Memory B cell (primary cell): ENCODE measurements around the gene S100A5.

Experiments
- ATAC-seq: fragments of 150-1000 bp; cut with Tn5 transposase; 2 replicates; pipeline ENCODE4 v1.10.0; 2021; ENCODE audit warnings: low read depth, mild to moderate bottlenecking, moderate library complexity
- DNase-seq, 2 donors: peaks; one replicate each; pipeline ENCODE4 v3.0.0; 2022; ENCODE audit warnings: low spot score in 2 of 2
- H3K27ac Mint-ChIP-seq: one replicate; pipeline ENCODE4 v1.8.0; 2022; ENCODE audit warnings: mild to moderate bottlenecking, moderate library complexity, mixed read lengths
- H3K27me3 Mint-ChIP-seq: one replicate; pipeline ENCODE4 v1.8.0; 2022; ENCODE audit warnings: mixed read lengths
- H3K36me3 Mint-ChIP-seq: one replicate; pipeline ENCODE4 v1.8.0; 2022; ENCODE audit warnings: mild to moderate bottlenecking, mixed read lengths
- H3K4me1 Mint-ChIP-seq: one replicate; pipeline ENCODE4 v1.8.0; 2022; ENCODE audit warnings: mixed read lengths
- H3K4me3 Mint-ChIP-seq: one replicate; pipeline ENCODE4 v1.8.0; 2022; ENCODE audit warnings: mild to moderate bottlenecking, moderate library complexity, mixed read lengths
- H3K9me3 Mint-ChIP-seq: one replicate; pipeline ENCODE4 v1.8.0; 2022; ENCODE audit warnings: mixed read lengths

S100A5 gene

GRCh38 chr1:153560771-153561465 is 20.2 kb upstream of the S100A5 start:
- Mint-ChIP-seq H3K36me3 (no peaks in the 10 kb centered on the region), H3K4me3 (no peak overlapping the region), H3K9me3 (no peaks in the 10 kb centered on the region), H3K27ac (no peak overlapping the region), H3K27me3 (no peaks in the 10 kb centered on the region), H3K4me1 (peaks cover 7% of the 10 kb centered on the region)
- DNase-seq (no peak), ATAC-seq (no peak)

- H3K36me3 Mint-ChIP-seq = no peaks in the 10 kb centered on the region
- no peaks in the 10 kb centered on the region for H3K9me3 Mint-ChIP-seq
- DNase-seq (no peak), ATAC-seq (no peak)
- peaks cover 3% of the 10 kb centered on the region for H3K4me1 Mint-ChIP-seq
- no peak overlapping the region for H3K4me3 Mint-ChIP-seq
- no peaks in the 10 kb centered on the region for H3K27me3 Mint-ChIP-seq
- no peak overlapping the region for H3K27ac Mint-ChIP-seq
Observed at GRCh38 chr1:153560241-153560640, 19.5 kb upstream of the S100A5 start.

- Mint-ChIP-seq H3K27ac (no peak overlapping the region), H3K9me3 (no peaks in the 10 kb centered on the region), H3K4me1 (peaks cover 3% of the 10 kb centered on the region), H3K27me3 (no peaks in the 10 kb centered on the region), H3K4me3 (no peak overlapping the region), H3K36me3 (no peaks in the 10 kb centered on the region)
- no peak for DNase-seq
- no peak for ATAC-seq
Observed at GRCh38 chr1:153557877-153558276, 17.1 kb upstream of the S100A5 start.

- no peaks in the 10 kb centered on the region for H3K36me3 Mint-ChIP-seq
- ATAC-seq (no peak), DNase-seq (no peak)
- H3K27ac Mint-ChIP-seq = no peak overlapping the region
- no peaks in the 10 kb centered on the region for H3K9me3 Mint-ChIP-seq
- H3K4me3 Mint-ChIP-seq = no peak overlapping the region
- H3K4me1 Mint-ChIP-seq = peaks cover 3% of the 10 kb centered on the region
- H3K27me3 Mint-ChIP-seq = no peaks in the 10 kb centered on the region
Observed at GRCh38 chr1:153556348-153556747, 15.6 kb upstream of the S100A5 start.

- Mint-ChIP-seq H3K4me1 (peaks cover 3% of the 10 kb centered on the region), H3K9me3 (no peaks in the 10 kb centered on the region), H3K36me3 (no peaks in the 10 kb centered on the region), H3K27ac (no peak overlapping the region), H3K27me3 (peaks cover 2% of the 10 kb centered on the region), H3K4me3 (no peak overlapping the region)
- ATAC-seq (no peak), DNase-seq (no peak)
Observed at GRCh38 chr1:153553830-153554541, 13.3 kb upstream of the S100A5 start.

GRCh38 chr1:153553096-153553495 is 12.4 kb upstream of the S100A5 start:
- no peak overlapping the region for H3K4me3 Mint-ChIP-seq
- peaks cover 2% of the 10 kb centered on the region for H3K27me3 Mint-ChIP-seq
- H3K9me3 Mint-ChIP-seq = no peaks in the 10 kb centered on the region
- H3K4me1 Mint-ChIP-seq = peaks cover 3% of the 10 kb centered on the region
- H3K36me3 Mint-ChIP-seq = no peaks in the 10 kb centered on the region
- ATAC-seq (no peak), DNase-seq (no peak)
- no peak overlapping the region for H3K27ac Mint-ChIP-seq

GRCh38 chr1:153552335-153552734 is 11.6 kb upstream of the S100A5 start:
- Mint-ChIP-seq H3K4me1 (peaks cover 3% of the 10 kb centered on the region), H3K27me3 (peaks cover 2% of the 10 kb centered on the region), H3K4me3 (no peak overlapping the region), H3K27ac (no peak overlapping the region), H3K36me3 (no peaks in the 10 kb centered on the region), H3K9me3 (no peaks in the 10 kb centered on the region)
- DNase-seq (no peak), ATAC-seq (no peak)

- Mint-ChIP-seq H3K4me1 (peaks cover 5% of the 10 kb centered on the region), H3K4me3 (no peak overlapping the region), H3K36me3 (no peaks in the 10 kb centered on the region), H3K27ac (no peak overlapping the region), H3K9me3 (no peaks in the 10 kb centered on the region), H3K27me3 (peaks cover 2% of the 10 kb centered on the region)
- no peak for DNase-seq
- ATAC-seq = no peak
Observed at GRCh38 chr1:153550827-153551500, 10.2 kb upstream of the S100A5 start.

GRCh38 chr1:153550398-153550758 is 9.6 kb upstream of the S100A5 start:
- Mint-ChIP-seq H3K27me3 (peaks cover 2% of the 10 kb centered on the region), H3K36me3 (no peaks in the 10 kb centered on the region), H3K9me3 (no peaks in the 10 kb centered on the region), H3K4me1 (peaks cover 11% of the 10 kb centered on the region), H3K4me3 (no peak overlapping the region), H3K27ac (no peak overlapping the region)
- no peak for DNase-seq
- ATAC-seq = no peak

- ATAC-seq (no peak), DNase-seq (no peak)
- Mint-ChIP-seq H3K27ac (no peak overlapping the region), H3K27me3 (peaks cover 2% of the 10 kb centered on the region), H3K9me3 (no peaks in the 10 kb centered on the region), H3K4me3 (no peak overlapping the region), H3K4me1 (peaks cover 16% of the 10 kb centered on the region), H3K36me3 (no peaks in the 10 kb centered on the region)
Observed at GRCh38 chr1:153549741-153550397, 9.1 kb upstream of the S100A5 start.

GRCh38 chr1:153548722-153549688 is 8.3 kb upstream of the S100A5 start, which contains the start of gene S100A3:
S100A3 (minus strand) TSS chr1:153549258; CDS start chr1:153548485, 773 bp downstream.
- H3K9me3 Mint-ChIP-seq = no peaks in the 10 kb centered on the region
- no peak within 1 kb of the TSS for H3K4me3 Mint-ChIP-seq
- no peak for DNase-seq
- H3K4me1 Mint-ChIP-seq = peaks cover 24% of the 10 kb centered on the region
- H3K27ac Mint-ChIP-seq = no peak within 1 kb of the TSS
- H3K36me3 Mint-ChIP-seq = peaks cover 2% of the 10 kb centered on the region
- peaks cover 2% of the 10 kb centered on the region for H3K27me3 Mint-ChIP-seq
- ATAC-seq = no peak

- H3K4me1 Mint-ChIP-seq = peaks cover 26% of the 10 kb centered on the region
- no peaks in the 10 kb centered on the region for H3K9me3 Mint-ChIP-seq
- H3K4me3 Mint-ChIP-seq = no peak overlapping the region
- DNase-seq (no peak), ATAC-seq (no peak)
- no peak overlapping the region for H3K27ac Mint-ChIP-seq
- peaks cover 4% of the 10 kb centered on the region for H3K36me3 Mint-ChIP-seq
- peaks cover 2% of the 10 kb centered on the region for H3K27me3 Mint-ChIP-seq
Observed at GRCh38 chr1:153547560-153548551, 7.1 kb upstream of the S100A5 start.
